Activated T-cell treated with anti-CD3 and anti-CD28 coated beads for 4 hours (primary cell): ENCODE results near the gene PKLR.
"Not testable (repeated sequence)": the region's sequence is repeated elsewhere in the genome, so short reads cannot be mapped to it uniquely, and the experiment has no call there.

Source experiments
- DNase-seq: peaks from one replicate; pipeline ENCODE4 v3.0.0-alpha.2; 2020

Gene PKLR

DNA sequence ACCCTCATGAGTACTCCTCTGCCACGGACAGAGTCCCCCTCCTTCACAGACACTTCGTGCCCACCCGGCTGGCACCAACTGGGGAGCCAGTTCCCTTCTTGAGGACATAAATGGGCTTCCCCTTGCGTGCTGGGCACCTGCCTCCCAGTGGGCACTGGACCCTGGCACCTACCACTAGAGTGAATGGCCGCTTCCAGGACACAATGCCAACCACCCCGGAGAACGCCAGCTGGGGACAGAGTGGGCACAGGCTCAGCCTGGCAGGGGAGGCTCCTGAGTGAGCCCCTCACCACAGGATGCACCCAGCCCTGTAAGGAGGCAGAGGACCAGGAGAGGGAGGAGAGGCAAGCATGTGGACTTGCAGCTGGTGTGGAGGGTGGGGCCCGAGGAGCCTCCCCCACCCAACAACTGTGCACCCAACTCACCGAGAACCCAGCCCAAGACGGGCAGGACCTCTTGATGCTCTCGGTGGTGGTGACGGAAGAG lies 47.0 kb downstream of the PKLR start:
- no peak for DNase-seq

DNA sequence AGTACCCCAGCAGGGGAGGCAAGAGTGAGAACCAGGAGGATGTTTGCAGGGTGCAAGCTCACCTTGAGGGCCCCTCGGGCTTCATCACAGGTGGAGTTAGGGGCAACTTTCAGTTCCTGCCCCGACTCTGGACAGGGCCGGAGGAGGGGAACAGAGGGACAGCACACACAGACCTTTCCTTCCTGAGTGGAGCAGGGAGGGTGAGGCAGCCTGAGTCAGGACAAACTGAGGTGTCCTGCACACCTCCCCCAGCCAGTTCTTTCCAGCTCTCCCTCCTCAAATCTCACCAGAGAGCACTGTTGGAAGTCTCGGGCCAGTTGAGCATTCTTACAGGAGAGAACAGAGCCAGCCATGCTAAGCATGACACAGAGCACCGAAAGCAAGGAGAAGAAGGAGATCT lies 47.4 kb downstream of the PKLR start:
- DNase-seq, result no peak

DNA sequence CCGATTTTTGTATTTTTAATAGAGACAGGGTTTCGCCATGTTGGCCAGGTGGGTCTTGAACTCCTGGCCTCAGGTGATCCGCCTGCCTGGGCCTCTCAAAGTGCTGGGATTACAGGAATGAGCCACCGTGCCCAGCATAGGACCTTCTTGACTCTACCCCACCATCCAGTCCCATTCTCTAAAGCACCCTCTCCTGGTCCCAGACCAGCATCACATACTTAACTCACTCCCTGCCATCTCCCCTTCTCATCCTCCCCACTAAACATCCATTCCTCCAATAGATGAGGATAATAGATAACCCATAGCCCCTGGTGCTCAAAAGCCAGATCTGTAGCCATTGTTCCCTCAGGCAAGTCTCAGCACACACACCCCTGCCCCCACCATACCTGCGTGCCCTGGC lies 48.0 kb downstream of the PKLR start:
- no peak for DNase-seq

DNA sequence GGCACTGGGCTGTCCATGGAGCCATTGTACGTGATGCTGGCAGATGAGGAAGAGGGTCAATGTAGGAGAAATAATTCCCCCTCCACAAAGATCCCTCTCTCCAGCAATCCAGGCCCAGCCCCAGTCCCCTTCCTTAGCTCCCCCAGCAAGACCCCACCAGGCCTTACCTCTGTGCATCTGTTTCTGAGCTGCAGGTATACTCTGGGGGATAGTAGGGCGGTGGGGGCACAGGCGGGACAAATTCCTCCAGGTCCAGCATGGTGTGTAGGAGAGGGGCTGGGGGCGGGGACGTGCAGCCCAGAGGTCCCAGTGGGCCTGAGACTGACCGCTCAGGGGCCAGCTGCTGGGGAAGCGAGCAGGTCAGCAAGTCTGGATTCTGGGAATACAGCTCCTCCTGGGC lies 49.7 kb downstream of the PKLR start:
- DNase-seq, result no peak

DNA sequence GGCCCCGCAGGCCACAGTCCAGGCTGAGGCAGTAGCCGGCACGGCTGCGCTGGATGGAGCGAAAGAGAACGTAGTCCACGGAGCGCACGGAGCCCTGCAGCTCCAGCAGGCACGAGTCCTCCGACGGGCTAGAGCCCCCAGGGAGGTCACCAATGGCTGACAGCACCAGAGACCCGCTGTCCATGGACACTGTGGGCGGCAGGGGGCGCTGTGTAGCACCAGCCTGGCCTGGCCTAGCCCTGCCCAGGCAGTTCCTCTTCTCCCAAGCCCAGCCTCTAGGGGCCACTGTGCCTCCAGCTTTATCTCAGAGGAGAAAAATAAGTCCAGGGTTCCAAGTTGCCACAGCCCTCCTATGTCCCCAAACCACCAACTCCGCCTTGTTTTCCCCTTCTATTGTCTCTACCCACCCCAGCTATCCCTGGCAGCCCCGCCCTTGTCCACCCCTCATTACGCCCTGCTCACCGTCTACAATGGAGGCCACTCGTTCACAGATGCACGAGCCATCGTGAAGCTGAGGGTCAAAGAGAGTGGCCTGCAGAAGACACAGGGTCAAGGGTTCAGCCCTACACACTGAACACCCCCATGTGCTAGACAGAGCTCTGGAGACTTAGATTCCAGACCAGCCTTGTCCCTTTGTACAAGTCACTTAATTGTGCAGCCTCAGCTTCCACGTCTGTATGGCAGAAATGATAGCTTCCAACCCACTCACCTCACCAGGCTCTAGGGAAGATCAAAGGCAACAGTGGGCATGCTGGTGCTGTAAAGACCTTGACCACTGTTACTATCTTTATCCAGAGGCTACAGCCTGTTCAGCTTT lies 50.4 kb downstream of the PKLR start:
- peak; percentile 94 for DNase-seq

DNA sequence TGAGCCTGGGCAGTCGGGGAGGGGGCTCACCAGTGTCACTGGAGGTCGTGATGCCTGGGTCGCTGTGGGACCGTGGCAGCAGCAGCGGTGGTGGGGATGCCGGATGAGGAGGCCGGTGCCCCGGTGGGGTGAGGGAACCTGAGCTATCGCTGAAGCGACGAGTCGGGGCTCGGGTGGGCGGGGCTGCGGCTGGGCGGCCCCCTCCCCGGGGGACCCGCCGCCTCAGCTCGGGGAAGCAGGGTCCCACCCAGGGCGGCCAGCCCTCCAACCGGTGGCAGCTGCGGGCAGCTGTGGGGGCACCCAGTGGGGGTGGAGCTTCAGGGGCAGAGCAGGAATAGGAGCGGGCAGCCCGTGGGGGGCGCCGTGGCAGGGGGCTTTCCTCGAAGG lies 51.0 kb downstream of the PKLR start:
- no peak for DNase-seq

DNA sequence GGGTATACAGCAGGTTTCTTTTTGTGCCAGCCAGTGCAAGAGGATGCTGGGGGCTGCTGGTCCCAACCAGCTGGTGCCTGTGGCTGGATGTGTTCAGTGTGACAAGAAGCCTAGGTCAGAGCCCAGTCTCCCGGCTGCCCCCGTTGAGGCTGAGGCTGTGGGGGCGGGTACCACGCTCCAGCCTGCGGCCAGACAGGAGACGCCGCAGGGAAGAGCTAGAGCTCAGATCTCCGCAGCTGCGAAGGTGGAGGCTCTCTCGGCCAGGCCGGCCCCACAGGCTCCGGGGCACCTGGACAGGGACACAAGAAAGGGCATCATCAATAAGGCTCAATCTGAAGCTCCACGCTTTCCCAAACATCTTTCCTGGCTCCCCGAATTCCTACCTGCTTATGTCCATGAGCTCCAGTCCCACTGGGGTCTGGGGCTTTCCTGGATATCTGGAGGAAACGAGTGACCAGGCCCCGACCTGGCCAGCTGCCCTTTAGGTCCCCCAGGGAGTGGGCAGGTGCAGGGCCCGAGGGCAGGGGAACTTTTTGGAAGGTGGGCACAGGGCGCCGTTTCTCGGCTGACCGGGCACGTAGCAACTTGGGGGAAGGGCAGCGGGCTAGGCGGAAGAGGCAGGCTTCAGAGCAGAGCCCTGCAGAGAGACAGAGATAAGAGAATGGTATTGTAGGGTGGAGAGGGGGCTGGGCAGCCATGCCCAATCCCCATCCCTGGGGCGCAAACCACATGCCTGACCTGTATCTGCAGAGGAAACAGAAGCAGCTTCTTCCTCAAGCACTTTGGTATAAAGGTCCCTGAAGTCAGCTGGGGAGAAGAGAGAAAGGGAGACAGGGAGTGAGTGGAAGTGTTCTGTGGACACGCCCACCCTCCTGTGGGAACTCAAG lies 53.3 kb downstream of the PKLR start:
- no peak for DNase-seq

DNA sequence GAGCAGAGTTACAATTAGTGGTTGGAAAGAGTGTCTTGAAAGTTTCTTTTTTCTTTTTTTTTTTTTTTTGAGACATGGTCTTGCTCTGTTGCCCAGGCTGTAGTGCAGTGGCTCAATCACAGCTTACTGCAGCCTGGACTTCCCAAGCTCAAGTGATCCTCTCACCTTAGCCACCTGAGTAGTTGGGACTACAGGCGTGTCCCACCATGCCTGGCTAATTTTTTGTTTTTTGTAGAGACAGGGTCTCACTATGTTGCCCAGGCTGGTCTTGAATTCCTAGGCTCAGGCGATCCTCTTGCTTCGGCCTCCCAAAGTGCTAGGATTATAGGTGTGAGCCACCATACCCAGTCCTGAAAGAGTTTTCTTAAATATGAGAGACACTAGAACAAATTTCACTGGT lies 54.4 kb downstream of the PKLR start:
- not testable (repeated sequence) for DNase-seq

DNA sequence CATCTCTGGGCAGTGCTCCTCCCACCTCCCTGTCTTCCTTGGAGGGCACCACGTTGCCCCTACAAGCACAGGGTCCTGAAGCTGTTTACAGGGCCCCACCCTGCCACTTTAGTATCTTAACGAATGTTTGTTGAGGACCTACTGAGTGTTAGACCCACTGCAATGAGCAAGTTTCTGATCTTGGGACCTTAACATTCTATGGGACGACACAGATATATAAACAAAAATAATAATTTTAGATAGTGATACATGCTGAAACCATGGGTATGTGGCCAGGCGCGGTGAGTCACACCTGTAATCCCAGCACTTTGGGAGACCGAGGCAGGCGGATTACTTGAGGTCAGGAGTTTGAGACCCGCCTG lies 56.1 kb downstream of the PKLR start:
- DNase-seq, result no peak

DNA sequence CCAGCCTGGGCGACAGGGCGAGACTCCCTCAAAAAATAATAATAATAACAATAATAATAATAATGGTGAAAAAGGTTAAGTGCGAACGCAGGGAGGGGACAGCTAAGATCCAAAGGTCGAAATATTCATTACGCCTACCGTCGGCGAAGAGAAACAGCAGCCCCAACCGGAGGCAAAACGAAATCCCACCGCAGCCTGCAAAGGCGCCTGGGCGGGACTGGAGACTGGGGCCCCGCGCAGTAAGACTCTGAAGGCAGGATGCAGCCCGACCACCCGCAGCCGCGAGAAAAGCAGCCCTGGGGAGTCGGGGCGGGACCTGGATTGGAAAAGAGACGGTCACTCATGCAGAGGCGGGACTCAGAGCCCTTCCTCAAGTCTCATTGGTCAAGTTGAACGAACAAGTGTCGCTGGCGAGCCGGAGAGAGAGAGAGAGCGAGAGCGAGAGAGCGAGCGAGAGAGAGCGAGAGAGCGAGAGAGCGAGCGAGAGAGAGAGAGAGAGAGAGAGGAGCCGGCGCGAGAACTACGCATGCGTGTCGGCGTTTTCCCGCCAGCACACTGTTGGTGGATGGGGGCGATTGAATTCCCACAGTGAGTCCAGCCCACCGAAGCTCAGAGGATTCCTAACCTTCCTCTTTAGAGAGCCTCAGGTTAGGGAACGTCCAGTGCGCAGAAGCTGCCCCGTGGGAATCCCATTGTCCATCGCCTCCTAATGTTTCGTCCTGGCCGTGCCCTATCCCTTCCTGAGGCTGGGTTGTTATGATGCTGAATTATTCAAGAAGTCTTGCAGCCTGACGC lies 56.7 kb downstream of the PKLR start:
- peak; percentile 82 for DNase-seq

DNA sequence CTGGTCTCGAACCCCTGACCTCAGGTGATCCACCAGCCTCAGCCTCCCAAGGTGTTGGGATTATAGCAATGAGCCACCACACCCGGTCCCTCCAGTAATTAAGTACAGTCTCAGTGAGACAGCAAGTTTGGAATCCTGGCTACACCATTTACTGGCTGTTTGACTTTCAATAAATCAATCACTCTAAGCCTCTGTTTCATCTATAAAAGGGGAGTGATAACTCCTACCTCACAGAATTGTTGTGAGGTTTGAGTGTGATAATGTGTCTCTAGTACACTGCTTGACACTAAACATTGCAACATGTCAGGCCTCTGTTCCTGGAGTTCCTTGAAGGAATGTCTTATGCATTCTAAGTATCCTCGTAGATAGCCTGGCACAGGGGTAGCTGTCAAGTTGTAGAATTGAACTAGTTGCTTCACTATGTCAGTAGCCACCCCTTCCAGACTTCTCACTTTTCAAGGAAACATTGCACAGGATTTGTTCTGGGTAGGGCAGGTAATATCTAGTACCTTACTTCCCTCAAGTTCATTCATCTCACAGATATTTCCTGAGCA lies 58.4 kb downstream of the PKLR start:
- DNase-seq, result no peak

DNA sequence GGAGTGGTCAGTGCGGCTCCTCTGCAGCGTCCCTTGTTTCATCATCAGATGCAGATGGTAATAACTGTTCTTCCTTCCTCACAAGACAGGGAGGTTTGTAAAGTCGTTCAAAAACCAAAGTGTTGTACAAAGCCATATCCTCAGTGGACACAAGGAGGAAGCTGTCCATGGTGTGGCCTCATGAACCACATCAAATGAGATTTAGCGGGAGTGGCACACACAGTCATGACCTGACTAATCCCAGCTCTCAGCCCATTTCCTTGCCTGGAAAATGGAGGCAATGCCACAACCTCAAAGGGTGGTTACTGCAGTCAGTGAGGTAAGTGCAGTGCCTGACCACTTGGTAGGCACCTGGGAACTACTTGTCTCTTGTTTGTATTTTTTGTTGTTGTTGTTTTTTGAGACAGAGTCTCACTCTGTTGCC lies 59.4 kb downstream of the PKLR start:
- no peak for DNase-seq

DNA sequence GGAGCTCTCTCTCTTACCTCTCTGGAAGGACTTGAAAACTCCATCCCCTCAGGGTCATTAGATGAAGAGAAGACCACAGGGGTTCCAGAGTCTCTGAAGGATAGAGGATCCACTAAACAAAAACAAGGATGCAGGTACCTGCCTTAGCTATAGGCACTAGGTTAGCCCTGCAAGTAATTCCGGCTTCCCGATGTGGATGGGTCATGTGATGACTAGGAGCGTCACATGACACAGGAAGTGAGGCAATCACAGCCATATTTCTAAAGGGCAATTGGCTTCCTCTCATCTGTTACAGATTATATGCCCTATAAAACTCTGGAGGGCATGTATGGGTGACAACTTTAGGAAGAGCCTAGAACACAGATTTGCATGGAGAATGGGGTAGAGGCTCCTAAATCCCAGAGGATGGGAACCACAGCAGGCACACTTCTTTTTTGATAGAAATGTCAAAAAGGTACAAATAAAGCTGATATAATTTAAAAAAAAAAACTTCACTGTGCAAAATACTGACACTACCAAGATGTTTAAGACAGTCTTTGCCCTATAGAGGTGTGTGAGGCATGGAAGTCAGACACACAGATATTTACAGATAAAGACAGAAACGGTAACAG lies 60.1 kb downstream of the PKLR start:
- DNase-seq, result peak; percentile 54
